ENCODE results near the gene HELZ2.

The HELZ2 gene

GRCh38 chr20:63549679-63550282, 24.3 kb downstream of the HELZ2 start:
- no peak for DNase-seq

- no peak for DNase-seq
Measured at GRCh38 chr20:63549019-63549418, 25.0 kb downstream of the HELZ2 start.

DNA sequence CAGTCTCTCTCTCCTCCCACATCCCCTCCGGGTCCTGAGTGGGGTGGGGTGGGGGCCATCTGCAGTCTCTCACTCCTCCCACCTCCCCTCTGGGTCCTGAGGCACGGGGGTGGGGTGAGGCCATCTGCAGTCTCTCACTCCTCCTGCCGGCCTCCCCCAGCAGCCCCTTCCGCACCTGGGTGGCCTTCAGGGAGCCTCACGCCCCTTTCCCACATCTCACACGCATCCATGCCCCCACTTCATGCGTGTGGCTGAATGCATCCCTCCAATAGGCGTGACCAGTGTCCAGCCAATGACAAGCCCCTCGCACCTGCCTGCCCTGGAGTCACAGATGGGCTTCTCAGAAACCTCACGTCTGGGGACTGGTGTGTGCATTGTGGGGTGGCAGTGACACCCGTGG, 25.5 kb downstream of the HELZ2 start:
- DNase-seq = no peak

GRCh38 chr20:63547725-63548480, 26.1 kb downstream of the HELZ2 start, which contains the start of gene SRMS:
TSS of gene SRMS (minus strand) at chr20:63547749. CDS start at chr20:63547463, 286 bp downstream.
- no peak for DNase-seq

DNA sequence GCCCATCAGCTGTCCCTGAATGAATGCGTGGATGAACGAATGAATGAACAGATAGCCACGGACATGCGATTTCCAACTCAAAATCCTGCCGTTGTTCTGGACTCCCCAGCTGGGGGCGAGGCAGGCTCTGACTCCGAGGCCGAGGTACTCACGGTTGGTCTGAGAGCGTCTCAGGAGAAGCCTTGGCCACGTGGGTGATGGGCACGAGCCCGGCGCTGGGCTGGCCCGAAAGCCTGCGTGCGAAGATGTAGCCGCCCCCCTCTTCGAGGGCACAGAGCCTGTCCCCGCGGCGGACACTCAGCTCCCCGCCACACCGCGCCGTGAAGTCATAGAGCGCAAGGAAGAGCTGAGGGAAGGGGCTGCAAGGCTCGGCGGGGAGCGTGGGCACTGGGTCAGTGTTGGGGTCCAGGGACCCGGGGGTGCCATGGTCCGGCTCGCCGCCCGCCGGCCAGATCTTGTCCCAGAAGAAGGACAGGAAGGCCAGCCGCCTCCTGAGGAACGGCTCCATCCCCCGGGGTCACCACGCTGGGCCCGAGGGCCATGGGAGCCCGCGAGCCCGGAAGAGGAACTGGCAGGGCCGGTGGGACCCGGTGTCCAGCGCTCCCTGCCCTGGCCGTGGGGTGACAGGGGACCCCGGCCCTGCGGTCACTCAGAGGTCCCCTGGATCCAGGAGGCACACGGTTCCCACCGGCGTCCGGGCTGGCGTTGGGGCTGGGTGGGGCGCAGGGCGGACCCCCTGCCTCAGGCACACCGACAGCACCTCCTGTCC, 26.9 kb downstream of the HELZ2 start:
- DNase-seq = no peak

- no peak for DNase-seq
Measured at GRCh38 chr20:63546256-63546955, 27.6 kb downstream of the HELZ2 start.

DNA sequence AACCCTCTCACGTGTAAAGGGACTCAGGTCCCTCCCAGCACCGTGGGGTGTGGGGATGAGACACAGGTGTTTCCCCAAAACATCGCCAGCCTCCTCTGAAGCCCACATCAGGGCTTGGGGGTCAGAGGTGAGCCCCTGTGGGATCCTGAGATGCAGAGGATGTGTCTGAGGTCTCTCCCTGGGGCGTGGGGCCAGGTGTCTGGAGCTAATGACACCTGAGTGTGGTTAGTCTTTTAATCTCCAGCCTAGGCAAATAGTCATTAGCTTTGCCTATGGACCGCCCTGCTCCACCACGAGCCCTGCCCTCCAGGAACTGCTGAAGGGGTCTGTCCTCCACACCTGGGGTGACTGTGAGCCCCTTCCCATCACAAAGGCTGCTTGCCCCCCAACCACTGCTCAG, 28.2 kb downstream of the HELZ2 start:
- no peak for DNase-seq

DNA sequence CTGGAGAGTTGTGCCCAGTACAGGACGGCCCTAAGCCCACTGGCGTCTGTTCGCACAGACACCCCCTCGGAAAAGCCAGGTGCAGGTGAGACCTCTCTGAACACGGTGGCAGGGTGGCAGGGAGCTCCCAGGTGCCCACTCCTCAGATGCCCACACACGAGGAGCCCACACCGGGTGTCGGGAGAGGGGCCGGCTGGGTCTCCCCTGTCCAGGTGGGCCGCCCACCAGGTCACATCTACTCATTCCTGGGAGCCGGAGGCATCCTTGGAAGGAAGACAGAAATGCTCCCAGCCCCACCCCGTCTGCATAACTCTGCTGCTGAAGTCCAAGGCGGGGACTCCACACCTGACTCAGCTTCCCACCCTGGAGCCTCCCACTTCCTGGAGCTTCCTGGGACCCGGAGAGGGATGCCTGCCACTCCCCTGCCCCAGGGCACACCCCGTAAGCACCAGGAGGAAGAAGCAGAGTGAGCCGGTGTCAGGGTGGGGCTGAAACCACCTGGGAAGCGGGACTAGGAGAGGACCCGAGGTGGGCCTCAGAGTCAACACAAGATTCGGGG, 29.0 kb downstream of the HELZ2 start:
- no peak for DNase-seq

- DNase-seq = no peak
Measured at GRCh38 chr20:63544241-63544957, 29.6 kb downstream of the HELZ2 start.

DNA sequence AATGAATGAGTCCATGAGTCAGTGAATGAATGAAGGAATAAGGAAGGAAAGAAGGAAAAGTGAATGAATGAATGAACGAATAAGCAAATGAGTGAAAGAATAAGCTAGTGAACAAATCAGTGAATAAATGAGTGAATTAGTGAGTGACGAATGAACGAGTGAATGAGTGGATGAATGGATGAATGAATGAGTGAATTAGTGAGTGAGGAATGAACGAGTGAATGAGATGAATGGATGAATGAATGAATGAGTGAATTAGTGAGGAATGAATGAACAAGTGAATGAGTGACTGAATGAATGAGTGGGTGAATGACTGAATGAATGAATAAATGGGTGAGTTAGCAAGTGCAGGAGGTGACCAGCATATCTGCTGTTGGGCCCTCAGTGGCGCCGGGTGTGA, 30.3 kb downstream of the HELZ2 start:
- no peak for DNase-seq

DNA sequence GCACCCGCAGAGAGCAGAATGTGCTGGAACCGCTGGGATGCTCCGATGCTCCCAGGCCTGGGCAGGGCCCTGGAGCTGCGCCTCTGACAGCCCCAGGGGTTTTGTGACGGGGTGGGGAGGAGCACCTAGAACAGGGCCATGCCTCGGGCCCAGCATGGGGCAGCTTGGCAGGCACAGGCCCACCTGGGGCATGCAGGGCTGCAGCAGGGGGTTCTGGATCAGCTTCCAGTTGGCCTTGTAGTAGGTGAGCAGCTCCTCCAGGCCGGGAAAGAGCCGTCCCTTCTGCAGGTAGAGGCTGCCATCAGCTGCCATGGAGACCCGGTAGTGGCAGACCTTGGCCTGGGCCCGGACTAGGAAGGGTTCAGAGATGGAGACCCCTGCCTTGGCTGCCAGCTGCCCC, 30.9 kb downstream of the HELZ2 start:
- no peak for DNase-seq

DNA sequence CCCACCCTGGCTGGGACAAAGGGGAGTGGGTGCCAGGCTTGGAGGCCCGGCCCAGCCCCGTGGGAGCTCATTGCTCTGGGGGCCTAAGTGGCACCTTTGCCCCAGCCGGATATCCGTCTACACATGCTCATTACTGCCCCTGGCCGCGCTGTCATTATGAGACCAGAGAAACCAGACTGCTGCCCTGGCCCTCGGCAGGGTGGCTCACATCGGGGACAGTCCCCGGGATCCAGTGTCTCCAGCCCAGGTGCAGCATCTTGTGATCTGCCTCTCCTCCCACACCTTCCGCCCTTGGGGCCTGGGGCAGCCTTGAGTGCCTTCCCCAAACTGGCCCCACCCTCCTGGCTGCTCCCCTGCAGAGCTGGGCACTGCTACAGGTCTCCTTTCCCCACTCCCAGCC, 31.3 kb downstream of the HELZ2 start:
- no peak for DNase-seq

GRCh38 chr20:63542031-63542559, 31.9 kb downstream of the HELZ2 start:
- DNase-seq = no peak

DNA sequence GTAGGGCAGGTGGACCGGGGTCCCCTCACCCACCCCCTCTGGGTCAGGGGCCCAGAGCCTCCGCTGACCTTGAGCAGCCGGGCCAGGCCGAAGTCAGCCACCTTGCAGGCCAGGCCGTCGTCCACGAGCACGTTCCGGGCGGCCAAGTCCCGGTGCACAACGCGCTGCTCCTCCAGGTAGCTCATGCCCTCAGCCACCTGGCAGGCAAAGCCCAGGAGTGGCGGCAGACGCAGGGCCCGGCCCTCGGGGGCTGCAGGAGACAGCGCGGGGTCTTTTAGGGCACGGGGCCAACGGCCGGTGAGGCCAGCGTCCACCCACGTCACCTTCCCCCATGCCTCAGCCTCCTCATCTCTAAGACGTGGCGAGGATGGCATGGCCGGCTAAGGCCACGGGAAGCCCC, 32.7 kb downstream of the HELZ2 start:
- no peak for DNase-seq

- no peak for DNase-seq
Measured at GRCh38 chr20:63540417-63541186, 33.4 kb downstream of the HELZ2 start.

DNA sequence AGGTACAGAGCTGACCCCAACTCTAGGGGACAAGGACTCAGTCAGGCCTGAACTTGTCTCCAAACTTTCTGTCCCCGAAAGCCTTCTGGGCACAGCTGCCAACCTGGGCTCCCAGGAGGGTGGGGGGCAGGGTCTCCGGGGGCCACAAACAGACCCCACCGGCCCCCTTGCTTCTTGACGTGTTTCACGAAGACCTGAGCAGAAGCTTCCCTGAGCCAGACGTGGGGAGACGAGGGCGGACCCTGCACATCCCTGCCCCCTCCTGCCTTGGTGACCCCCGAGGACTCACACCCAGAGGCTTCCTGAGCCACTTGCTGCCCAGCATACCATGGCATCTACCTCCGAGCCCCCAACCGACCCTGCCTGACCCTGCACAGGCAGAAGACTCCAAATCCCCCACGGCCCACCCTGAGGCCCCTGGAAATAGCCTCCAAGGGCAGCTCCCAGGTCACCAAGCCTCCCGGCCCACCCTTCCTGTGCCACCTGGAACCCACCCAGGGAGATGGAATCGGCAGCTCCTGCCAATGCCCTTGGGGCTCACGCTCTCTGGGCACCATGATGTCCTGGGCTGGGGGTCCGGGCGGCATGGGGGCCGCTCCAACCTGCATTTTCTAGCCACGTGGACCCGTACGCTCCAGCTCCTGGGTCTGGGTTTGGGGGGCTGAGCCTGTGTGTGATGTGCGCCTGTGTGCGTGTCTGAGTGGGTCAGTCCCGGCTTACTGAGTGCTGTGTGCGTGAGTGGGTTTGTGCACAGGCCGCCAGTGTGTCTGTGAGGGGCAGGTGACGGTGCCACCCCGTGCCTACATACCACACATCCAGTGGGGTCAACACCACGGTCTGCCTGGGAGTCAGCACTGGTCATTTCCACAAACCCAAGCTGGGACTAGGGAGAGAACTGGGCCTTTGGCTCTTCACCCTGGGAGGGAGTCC, 34.3 kb downstream of the HELZ2 start:
- no peak for DNase-seq

- DNase-seq = no peak
Measured at GRCh38 chr20:63539092-63539430, 35.0 kb downstream of the HELZ2 start.

DNA sequence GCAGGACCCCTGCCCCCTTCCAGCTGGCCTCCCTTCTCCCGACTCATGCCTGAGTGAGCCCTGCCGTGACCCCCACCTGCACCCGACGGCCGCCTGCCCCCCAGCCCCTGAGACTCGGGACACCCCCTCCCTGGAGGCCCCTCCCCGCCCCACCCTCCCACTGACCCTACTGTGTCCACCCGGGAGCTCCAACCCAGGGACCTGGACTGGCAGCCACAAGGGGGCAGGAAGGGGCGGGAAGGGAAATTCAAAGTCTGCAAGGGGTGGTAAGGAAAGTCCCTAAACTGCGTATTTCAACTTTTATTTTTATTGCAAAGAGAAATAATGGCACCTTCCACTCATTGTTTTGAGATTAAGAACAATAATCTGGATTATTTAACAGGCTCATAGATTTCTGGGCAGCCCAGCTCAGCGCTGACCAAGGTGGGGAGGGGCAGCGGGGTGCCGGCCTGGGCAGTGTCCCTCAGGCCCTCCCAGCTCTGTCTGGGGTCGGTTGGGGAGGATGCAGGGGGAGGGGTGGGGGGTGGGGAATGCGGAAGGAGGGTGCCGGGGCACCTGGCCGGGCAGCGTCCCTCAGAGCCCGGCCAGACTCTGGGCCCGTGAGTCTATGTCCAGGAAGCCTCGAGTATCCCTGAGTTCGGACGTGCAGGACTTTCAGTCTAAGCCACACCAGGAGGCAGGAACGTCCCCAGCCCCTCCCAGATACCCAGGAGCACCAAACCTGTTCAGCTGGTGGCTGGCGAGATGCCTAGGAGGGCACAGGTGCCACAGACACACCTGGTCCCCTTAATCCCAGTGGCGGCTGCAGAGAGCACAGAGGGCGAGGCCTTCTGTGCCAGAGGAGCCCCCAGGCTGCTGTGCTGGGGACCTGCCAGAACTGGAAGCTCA, 35.6 kb downstream of the HELZ2 start:
- peak; percentile 22 for DNase-seq
